Neural progenitor cell (in vitro differentiated cells): Measurements from ENCODE around the gene SETD3.

Source experiments
- EZH2phosphoT487 ChIP-seq: fragments of 200-600 bp; sonication (generic); IDR thresholded peaks from 2 replicates; pipeline ENCODE4 v1.6.1; 2017; ENCODE audit warnings: antibody characterized with exemption
- TF ChIP-seq, protein P1 (sequence below): fragments of 200-600 bp; sonication (generic); IDR thresholded peaks from 2 replicates; pipeline ENCODE4 v1.5.1; 2017; ENCODE audit warnings: antibody characterized with exemption, mild to moderate bottlenecking

DNA sequence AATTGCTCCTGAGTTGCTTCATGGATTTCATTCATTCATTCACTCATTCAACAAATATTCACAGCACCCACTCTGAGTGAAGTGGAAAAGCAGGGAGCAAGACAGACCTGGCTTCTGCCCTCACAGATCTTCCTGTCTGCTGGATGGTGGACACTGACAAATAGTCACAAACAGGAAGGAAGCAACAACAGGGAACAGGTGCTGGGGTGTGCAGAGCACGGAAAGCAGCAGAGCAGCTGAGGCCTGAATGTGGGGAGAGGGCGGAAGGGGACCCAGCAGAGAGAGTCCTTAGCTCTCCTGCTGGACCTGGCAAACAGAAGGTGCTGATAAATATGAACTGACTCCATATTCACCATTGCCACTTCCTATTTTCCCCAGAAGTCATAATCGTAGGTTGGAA, 54.4 kb downstream of the SETD3 start:
- TF ChIP-seq, protein P1, sequence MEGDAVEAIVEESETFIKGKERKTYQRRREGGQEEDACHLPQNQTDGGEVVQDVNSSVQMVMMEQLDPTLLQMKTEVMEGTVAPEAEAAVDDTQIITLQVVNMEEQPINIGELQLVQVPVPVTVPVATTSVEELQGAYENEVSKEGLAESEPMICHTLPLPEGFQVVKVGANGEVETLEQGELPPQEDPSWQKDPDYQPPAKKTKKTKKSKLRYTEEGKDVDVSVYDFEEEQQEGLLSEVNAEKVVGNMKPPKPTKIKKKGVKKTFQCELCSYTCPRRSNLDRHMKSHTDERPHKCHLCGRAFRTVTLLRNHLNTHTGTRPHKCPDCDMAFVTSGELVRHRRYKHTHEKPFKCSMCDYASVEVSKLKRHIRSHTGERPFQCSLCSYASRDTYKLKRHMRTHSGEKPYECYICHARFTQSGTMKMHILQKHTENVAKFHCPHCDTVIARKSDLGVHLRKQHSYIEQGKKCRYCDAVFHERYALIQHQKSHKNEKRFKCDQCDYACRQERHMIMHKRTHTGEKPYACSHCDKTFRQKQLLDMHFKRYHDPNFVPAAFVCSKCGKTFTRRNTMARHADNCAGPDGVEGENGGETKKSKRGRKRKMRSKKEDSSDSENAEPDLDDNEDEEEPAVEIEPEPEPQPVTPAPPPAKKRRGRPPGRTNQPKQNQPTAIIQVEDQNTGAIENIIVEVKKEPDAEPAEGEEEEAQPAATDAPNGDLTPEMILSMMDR = no peak
- TF ChIP-seq EZH2phosphoT487 = no peak
